ENCODE results near the gene NEDD4. TPM values are rescaled to one million over a fixed set of nuclear protein-coding genes. Genes with fewer than 3 reads are reported as not detected.

NEDD4 gene
- total RNA-seq, 1 experiment from 2014 or later = 56.8 TPM

DNA sequence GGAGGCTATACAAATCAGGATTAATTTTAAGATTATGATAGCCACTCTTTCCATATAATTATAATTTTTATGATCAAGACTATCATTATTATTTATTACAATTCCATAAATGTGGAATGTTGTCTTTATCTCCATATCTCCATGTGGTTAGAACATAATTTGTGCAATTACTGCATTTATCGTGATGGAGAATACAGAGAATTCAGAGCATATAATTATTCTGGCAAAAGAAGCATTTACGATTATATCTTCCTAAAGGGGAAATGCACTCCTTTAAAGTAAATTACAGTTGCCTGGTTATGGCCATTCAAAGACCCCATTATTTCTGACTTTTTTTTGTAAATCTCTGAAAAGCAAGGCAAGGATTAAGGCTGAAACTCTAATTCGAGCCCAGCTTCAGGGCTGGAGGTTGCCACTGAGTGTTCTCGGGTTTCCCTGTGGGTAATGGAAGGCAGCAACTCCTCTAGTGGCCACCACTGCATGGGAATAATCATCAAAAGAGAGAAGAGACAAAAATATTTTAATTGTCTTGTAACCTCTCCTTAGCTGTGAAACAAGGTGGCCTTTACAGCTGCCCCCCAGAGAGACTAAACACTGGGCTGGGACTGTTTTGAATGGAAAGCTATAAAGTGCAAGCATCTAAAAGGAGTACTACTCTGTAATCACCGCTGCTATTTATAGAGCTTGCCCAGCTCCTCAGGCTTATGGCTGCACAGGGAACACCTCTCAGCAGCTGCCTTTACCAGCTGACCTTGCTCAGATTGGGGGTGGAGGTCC, 190.6 kb downstream of the NEDD4 start:
- peaks cover 11% of the 10 kb centered on the region for H3K4me1 Mint-ChIP-seq (ENCODE audit: low read depth, unreplicated experiment)
- H3K9me3 Mint-ChIP-seq (ENCODE audit: low read depth, unreplicated experiment) = no peaks in the 10 kb centered on the region
- intact Hi-C loops (cut with micrococcal nuclease; ENCODE audit: unreplicated experiment) = no loop called here
- no peaks in the 10 kb centered on the region for H3K27me3 Mint-ChIP-seq (ENCODE audit: unreplicated experiment)
- no peak overlapping the region for H3K27ac Mint-ChIP-seq (ENCODE audit: unreplicated experiment)
- no peak for DNase-seq
- TF ChIP-seq, protein P1, sequence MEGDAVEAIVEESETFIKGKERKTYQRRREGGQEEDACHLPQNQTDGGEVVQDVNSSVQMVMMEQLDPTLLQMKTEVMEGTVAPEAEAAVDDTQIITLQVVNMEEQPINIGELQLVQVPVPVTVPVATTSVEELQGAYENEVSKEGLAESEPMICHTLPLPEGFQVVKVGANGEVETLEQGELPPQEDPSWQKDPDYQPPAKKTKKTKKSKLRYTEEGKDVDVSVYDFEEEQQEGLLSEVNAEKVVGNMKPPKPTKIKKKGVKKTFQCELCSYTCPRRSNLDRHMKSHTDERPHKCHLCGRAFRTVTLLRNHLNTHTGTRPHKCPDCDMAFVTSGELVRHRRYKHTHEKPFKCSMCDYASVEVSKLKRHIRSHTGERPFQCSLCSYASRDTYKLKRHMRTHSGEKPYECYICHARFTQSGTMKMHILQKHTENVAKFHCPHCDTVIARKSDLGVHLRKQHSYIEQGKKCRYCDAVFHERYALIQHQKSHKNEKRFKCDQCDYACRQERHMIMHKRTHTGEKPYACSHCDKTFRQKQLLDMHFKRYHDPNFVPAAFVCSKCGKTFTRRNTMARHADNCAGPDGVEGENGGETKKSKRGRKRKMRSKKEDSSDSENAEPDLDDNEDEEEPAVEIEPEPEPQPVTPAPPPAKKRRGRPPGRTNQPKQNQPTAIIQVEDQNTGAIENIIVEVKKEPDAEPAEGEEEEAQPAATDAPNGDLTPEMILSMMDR (IDR thresholded peaks at IDR 0.05; ENCODE audit: unreplicated experiment) = no peak
- CTCF ChIA-PET = no interaction called here
- no peak overlapping the region for H3K4me3 Mint-ChIP-seq (ENCODE audit: low read depth, unreplicated experiment)
- H3K36me3 Mint-ChIP-seq (ENCODE audit: insufficient read depth, unreplicated experiment) = no peaks in the 10 kb centered on the region
- no TSS peak for BruUV-seq (replicated peaks)

DNA sequence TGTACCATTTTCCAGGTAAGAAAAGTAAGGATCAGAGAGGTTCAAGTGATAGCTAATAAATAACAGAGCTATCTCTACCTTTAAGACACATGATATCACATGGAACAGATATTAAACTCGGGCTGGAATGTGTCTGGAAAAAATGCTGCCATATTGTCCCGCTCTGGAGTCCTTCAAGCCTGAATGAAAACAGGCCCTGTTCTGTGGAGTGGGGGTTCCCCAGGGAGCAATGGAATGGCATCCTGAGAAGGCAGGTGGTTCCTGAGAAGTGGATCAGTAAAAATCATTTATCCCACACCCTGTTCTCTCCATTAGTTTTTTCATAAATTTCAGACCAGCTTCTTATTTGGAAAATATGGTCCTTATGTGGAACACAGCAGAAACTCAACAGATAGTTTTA, 193.2 kb downstream of the NEDD4 start:
- Mint-ChIP-seq H3K27ac (ENCODE audit: unreplicated experiment) (peak overlapping the region; percentile 47), H3K27me3 (ENCODE audit: unreplicated experiment) (no peaks in the 10 kb centered on the region), H3K9me3 (ENCODE audit: low read depth, unreplicated experiment) (no peaks in the 10 kb centered on the region), H3K4me3 (ENCODE audit: low read depth, unreplicated experiment) (no peak overlapping the region), H3K4me1 (ENCODE audit: low read depth, unreplicated experiment) (peaks cover 18% of the 10 kb centered on the region), H3K36me3 (ENCODE audit: insufficient read depth, unreplicated experiment) (no peaks in the 10 kb centered on the region)
- DNase-seq = no peak
- no TSS peak for BruUV-seq (replicated peaks)
- CTCF ChIA-PET = interaction anchor here (0.6 to 1.9 kb wide), 8 partner anchors 70 to 414 kb away, joined by 3 to 20 read pairs (median 4); no protein-coding TSS in a partner anchor
- intact Hi-C loops (cut with micrococcal nuclease; ENCODE audit: unreplicated experiment) = no loop called here
- TF ChIP-seq, protein P1 (IDR thresholded peaks at IDR 0.05; ENCODE audit: unreplicated experiment) = no peak

DNA sequence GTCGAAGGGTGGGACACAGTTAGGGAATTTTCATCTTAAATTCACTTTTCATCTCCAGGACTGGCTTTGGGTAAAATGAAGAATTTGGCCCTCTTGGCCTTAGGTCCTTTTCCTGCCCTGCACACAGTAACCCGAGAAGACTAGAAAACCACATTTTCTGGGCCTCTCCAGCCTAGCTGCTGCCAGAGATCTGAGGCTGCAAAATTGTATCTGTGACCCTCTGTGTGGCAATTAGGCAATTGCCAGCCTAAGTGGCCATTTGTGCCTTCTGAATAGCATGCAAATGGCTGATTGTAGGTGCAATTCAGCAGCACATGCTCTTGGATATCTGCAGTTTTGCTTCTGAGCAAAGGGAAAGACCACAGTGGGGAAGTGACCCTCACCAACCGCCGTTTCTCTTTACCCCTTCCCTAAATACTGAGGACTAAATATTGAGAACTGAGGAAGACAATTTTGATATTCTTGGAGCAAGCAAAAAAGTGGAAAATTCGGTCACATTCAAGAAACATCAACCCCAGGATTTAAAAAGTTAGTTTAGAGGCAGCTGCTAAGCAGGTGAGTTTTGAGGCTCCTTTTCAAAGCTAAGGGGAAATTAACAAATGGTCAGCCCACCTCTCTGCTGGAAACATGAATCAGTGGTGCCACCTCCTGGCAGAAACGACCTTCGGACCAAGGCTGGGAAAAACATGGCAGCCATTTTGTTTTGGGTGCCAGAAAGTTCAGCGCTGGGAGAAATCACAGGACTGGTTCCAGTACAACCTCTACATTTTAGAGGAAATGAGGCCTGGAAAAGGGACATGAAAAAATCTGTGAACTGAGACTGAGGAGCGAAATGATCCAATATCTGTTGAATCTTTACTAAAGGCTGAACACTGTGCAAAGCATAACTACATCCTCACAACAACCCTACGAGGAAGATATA, 193.9 kb downstream of the NEDD4 start:
- intact Hi-C loops (cut with micrococcal nuclease; ENCODE audit: unreplicated experiment) = loop anchor here (1.0 to 10.0 kb wide), 3 partner anchors 57 to 275 kb away; partner anchors contain the start of gene PRTG
- TF ChIP-seq, protein P1 (IDR thresholded peaks at IDR 0.05; ENCODE audit: unreplicated experiment) = peak; percentile 77
- Mint-ChIP-seq H3K4me1 (ENCODE audit: low read depth, unreplicated experiment) (peaks cover 18% of the 10 kb centered on the region), H3K9me3 (ENCODE audit: low read depth, unreplicated experiment) (no peaks in the 10 kb centered on the region), H3K27ac (ENCODE audit: unreplicated experiment) (peak overlapping the region; percentile 47), H3K4me3 (ENCODE audit: low read depth, unreplicated experiment) (no peak overlapping the region), H3K27me3 (ENCODE audit: unreplicated experiment) (no peaks in the 10 kb centered on the region), H3K36me3 (ENCODE audit: insufficient read depth, unreplicated experiment) (no peaks in the 10 kb centered on the region)
- CTCF ChIA-PET = interaction anchor here (0.7 to 1.9 kb wide), 8 partner anchors 69 to 414 kb away, joined by 3 to 20 read pairs (median 4); no protein-coding TSS in a partner anchor
- no TSS peak for BruUV-seq (replicated peaks)
- peak; percentile 82 for DNase-seq

GRCh38 chr15:55796321-55796965, 197.0 kb downstream of the NEDD4 start:
- no peak for DNase-seq
- Mint-ChIP-seq H3K4me1 (ENCODE audit: low read depth, unreplicated experiment) (peaks cover 26% of the 10 kb centered on the region), H3K27me3 (ENCODE audit: unreplicated experiment) (no peaks in the 10 kb centered on the region), H3K4me3 (ENCODE audit: low read depth, unreplicated experiment) (no peak overlapping the region), H3K27ac (ENCODE audit: unreplicated experiment) (no peak overlapping the region), H3K36me3 (ENCODE audit: insufficient read depth, unreplicated experiment) (no peaks in the 10 kb centered on the region), H3K9me3 (ENCODE audit: low read depth, unreplicated experiment) (no peaks in the 10 kb centered on the region)
- BruUV-seq (replicated peaks) = no TSS peak
- intact Hi-C loops (cut with micrococcal nuclease; ENCODE audit: unreplicated experiment) = loop anchor here (5.0 to 10.0 kb wide), 2 partner anchors 54 to 272 kb away; partner anchors contain the start of gene PRTG
- CTCF ChIA-PET = interaction anchor here (0.7 to 1.2 kb wide), 2 partner anchors 148 to 168 kb away, joined by 3 read pairs; no protein-coding TSS in a partner anchor
- TF ChIP-seq, protein P1 (IDR thresholded peaks at IDR 0.05; ENCODE audit: unreplicated experiment) = no peak
